B cell (primary cell): ENCODE results near the gene RNF149.

ENCODE experiments used
- CTCF ChIP-seq: fragments of 200-600 bp; IDR thresholded peaks from one replicate; pipeline ENCODE4 v1.8.0; 2022; ENCODE audit warnings: antibody characterized with exemption, mild to moderate bottlenecking
- EZH2 ChIP-seq: IDR thresholded peaks from 2 replicates; pipeline ENCODE4 v1.6.1; 2012; ENCODE audit warnings: borderline replicate concordance, low read depth, mild to moderate bottlenecking, moderate library complexity, low read length; ENCODE audit not compliant: insufficient read depth, poor library complexity, severe bottlenecking

- TF ChIP-seq CTCF (no peak), EZH2 (no peak)
Measured at GRCh38 chr2:101270700-101271259, 37.7 kb downstream of the RNF149 start.
